Activated naive CD8-positive, alpha-beta T cell treated with anti-CD3 and anti-CD28 coated beads for 36 hours (primary cell): ENCODE data around the gene PPP2R5C. TPM values are rescaled to one million over a fixed set of nuclear protein-coding genes. Genes with fewer than 3 reads are reported as not detected.

Source experiments
- DNase-seq: peaks from one replicate; pipeline ENCODE4 v3.0.0; 2021
- H3K27ac Mint-ChIP-seq: one replicate; pipeline ENCODE4 v1.8.0; 2022; ENCODE audit warnings: mild to moderate bottlenecking, moderate library complexity, mixed read lengths
- H3K27me3 Mint-ChIP-seq: one replicate; pipeline ENCODE4 v1.8.0; 2022; ENCODE audit warnings: mild to moderate bottlenecking, mixed read lengths
- H3K36me3 Mint-ChIP-seq: one replicate; pipeline ENCODE4 v1.8.0; 2021; ENCODE audit warnings: mild to moderate bottlenecking, mixed read lengths
- H3K4me1 Mint-ChIP-seq: one replicate; pipeline ENCODE4 v1.8.0; 2021; ENCODE audit warnings: mixed read lengths
- H3K4me3 Mint-ChIP-seq: one replicate; pipeline ENCODE4 v1.8.0; 2022; ENCODE audit warnings: mild to moderate bottlenecking, moderate library complexity, mixed read lengths
- H3K9me3 Mint-ChIP-seq: one replicate; pipeline ENCODE4 v1.8.0; 2022; ENCODE audit warnings: mixed read lengths
- total RNA-seq, 2 experiments: library from RNA; stranded (reverse); gene quantifications; one replicate each; pipeline ENCODE4 v1.2.3, GENCODE V29; 2021

PPP2R5C gene
- total RNA-seq, 2 experiments from 2014 or later: 209 to 221 TPM

DNA sequence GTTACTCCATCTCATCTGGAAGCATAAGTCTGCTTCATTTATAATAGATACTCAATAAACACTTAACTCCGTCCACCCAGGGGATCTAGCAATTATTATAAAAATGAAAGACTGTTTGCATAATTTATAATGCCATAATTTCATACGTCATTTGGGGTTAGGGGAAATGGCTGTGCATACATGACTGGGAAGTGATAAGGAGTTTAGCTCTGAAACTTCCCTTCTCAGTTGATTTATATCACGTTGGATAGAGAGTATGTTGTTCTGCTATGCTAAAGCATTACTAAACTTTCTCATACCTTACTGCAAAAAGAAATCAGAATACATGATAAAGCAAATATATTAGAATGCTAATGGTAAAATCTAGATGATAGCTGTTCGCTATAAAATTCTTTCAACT is 112.5 kb downstream of the PPP2R5C start:
- no peaks in the 10 kb centered on the region for H3K9me3 Mint-ChIP-seq
- H3K36me3 Mint-ChIP-seq: peaks cover 25% of the 10 kb centered on the region
- H3K27me3 Mint-ChIP-seq: no peaks in the 10 kb centered on the region
- H3K4me1 Mint-ChIP-seq: peaks cover 71% of the 10 kb centered on the region
- peak overlapping the region; percentile 1 for H3K27ac Mint-ChIP-seq
- no peak for DNase-seq
- H3K4me3 Mint-ChIP-seq: no peak overlapping the region

DNA sequence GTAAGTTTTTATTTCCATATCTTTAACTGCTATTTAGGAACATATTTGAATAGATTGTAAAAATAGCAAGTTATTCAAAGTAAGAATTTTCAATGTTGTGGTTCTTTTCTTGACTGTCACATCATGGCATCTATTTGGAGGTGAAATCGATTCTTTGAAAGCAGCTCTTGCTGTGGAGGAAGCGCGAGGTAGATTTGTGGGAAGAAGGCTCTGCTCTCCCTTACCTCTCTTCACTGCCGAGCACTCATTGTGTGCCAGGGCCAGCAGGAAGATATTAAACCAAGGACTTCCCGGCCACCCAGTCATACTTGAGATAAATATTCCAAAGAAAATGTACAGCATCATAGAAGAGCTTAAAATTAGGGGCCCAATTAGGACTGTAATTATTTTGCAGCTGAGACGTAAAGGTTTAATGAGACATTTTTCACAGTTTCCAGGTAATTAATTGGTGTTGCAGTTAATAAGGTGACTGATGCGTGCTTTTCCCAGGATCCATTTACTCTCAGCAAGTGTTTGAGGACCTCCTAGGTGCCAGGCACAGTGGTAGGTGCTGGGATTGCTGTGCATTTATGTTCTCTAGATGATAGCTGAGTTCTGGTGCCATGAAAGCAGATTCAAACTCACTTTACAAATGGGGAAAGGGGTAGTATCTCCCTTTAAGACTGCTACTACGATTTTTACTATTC is 113.7 kb downstream of the PPP2R5C start:
- DNase-seq: no peak
- H3K4me3 Mint-ChIP-seq: peak overlapping the region; percentile 54
- H3K27ac Mint-ChIP-seq: peak overlapping the region; percentile 86
- no peaks in the 10 kb centered on the region for H3K27me3 Mint-ChIP-seq
- H3K4me1 Mint-ChIP-seq: peaks cover 77% of the 10 kb centered on the region
- no peaks in the 10 kb centered on the region for H3K9me3 Mint-ChIP-seq
- peaks cover 27% of the 10 kb centered on the region for H3K36me3 Mint-ChIP-seq

DNA sequence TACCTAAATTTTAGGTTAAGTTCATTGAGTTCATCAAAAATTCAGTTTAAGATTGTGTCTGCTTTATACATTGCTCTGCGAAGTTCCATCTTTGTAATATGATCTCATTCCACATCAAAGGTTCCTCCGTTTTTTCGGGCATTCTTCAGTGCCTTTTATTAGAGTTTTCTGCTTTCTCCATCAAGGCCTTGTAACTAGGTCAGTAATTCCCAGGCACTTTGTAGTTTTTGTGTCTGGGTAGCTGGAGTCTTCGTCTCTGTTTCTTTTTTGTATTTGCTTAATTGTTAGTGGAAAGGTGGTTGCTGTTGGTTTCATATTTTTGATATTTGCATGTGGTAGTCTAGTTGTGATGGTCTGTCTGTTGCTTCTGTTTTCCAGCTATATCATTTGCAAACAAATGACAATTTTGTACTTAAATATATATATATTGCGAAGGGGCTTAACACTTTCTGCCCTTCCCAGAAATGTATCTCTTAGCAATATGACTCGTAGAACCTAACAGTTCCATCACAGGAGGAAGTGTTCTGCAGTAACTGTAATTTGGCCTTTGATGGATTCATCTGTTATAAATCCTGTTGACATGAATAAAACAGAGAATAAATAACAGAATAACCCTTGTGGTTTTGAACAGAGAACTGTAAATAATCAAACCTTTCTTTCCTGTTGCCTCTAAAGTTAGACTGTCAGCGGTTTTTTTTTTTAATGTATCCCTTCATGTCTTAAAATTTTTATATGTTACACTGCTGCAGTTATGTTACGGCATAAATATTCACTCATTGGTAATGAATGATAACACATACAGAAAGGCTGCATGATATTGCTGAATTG is 114.4 kb downstream of the PPP2R5C start:
- no peak for DNase-seq
- peak overlapping the region; percentile 86 for H3K27ac Mint-ChIP-seq
- H3K4me3 Mint-ChIP-seq: peak overlapping the region; percentile 60
- peaks cover 30% of the 10 kb centered on the region for H3K36me3 Mint-ChIP-seq
- no peaks in the 10 kb centered on the region for H3K27me3 Mint-ChIP-seq
- H3K9me3 Mint-ChIP-seq: no peaks in the 10 kb centered on the region
- H3K4me1 Mint-ChIP-seq: peaks cover 77% of the 10 kb centered on the region

DNA sequence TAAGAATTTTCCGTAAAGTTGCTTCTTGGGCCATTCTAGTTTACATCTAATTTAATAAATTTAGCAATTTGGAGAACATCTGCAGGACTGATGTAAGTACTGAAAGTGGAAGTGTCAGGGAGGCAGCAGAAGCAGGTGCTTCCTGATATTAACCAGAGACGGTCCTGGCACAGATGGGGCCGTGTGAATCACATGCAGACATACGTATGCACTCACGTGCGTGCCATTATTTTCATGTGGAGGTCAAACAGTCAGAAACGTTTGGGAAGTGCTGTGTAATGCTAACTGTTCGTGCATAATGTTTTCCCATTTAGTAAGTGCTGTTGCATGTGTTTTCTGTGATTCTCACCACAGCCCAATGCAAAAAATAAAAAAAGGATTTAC is 115.0 kb downstream of the PPP2R5C start:
- peak; percentile 68 for DNase-seq
- peak overlapping the region; percentile 86 for H3K27ac Mint-ChIP-seq
- peaks cover 26% of the 10 kb centered on the region for H3K36me3 Mint-ChIP-seq
- no peaks in the 10 kb centered on the region for H3K27me3 Mint-ChIP-seq
- H3K4me3 Mint-ChIP-seq: peak overlapping the region; percentile 60
- H3K9me3 Mint-ChIP-seq: no peaks in the 10 kb centered on the region
- peaks cover 78% of the 10 kb centered on the region for H3K4me1 Mint-ChIP-seq

DNA sequence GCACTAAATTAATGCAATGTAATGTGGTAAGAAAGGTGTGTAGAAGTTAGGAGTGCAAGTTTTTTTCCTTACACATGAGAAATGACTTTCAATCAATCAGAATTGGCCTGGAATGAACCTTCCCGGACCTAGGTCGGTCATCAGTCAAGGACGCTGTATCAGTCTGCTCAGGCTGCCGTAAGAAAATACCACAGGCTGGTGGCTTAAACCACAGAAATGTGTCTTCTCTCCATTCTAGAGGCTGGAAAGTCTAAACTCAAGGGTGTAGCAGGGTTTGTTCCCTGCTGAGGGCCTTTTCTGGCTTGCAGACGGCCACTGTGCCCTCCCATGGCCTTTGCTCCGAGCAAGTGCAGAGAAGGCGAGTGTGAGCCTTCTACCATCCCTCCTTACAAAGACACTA is 116.3 kb downstream of the PPP2R5C start:
- Mint-ChIP-seq H3K36me3 (peaks cover 22% of the 10 kb centered on the region), H3K9me3 (no peaks in the 10 kb centered on the region), H3K27ac (peak overlapping the region; percentile 75), H3K4me3 (no peak overlapping the region), H3K4me1 (peaks cover 72% of the 10 kb centered on the region), H3K27me3 (no peaks in the 10 kb centered on the region)
- DNase-seq: no peak

DNA sequence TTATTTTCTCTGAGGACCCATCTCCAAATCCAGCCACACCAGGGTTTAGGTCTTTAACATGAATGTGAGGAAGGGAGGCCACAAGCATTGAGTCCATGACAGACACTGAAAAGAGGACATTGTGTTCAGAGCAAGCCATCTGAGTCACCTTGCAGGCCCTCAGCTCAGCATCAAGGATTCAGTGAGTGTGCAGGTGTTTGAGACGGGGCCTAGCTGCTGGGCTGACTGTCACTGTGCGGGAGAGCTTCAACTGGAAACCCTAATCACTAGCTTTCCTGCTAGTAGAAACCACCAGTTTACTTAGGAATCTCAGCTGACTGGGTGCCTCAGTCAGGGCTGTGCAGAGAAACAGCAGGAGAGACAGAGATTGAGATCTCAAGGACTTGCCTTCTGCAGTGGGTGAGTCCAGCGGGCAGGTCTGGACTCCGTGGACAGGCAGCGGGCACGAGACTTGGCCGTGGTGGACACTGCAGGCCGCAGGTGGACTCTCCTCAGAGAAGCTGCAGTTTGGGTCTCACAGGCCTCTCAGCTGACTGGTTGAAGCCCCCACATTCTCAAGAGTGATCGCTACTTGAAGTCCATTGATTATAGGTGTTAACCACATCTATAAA is 116.8 kb downstream of the PPP2R5C start:
- no peaks in the 10 kb centered on the region for H3K27me3 Mint-ChIP-seq
- no peaks in the 10 kb centered on the region for H3K9me3 Mint-ChIP-seq
- H3K36me3 Mint-ChIP-seq: peaks cover 18% of the 10 kb centered on the region
- H3K4me3 Mint-ChIP-seq: no peak overlapping the region
- H3K27ac Mint-ChIP-seq: peak overlapping the region; percentile 32
- DNase-seq: no peak
- peaks cover 67% of the 10 kb centered on the region for H3K4me1 Mint-ChIP-seq

DNA sequence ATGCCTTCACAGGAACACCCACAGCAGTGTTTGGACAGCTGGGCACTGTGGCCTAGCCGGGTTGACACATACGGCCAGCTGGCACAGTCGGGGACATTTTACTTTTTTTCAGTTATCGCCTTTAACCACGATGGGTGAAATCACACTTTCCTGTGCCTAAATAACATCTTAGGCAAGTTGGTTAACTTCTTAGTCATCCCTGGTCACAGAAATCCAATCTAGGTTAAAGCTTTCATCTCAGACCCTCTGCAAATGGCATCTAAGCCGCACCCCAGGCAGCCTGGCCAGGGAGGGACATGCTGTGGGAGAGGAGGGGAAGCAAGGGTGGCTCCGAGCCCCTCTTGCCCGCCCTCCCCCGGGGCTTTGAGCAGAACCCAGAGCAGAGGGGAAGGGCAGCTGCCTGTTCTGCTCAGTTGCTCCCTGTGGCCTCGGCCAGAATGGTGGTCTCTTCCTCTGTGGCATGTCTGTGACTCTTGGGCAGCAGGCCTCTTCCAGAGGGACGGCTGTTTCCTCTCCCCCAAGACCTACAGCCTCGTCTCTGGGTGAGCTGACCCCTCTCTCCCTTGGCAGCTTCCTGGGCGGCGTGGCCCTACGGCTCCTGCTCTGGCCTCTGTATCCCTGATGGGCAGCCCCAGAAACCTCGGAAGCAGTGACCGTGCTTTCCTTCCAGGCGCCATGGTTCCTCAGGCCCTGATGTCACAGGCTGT is 117.5 kb downstream of the PPP2R5C start:
- Mint-ChIP-seq H3K9me3 (no peaks in the 10 kb centered on the region), H3K27me3 (no peaks in the 10 kb centered on the region), H3K4me1 (peaks cover 63% of the 10 kb centered on the region), H3K27ac (peak overlapping the region; percentile 88), H3K4me3 (no peak overlapping the region), H3K36me3 (peaks cover 20% of the 10 kb centered on the region)
- peak; percentile 50 for DNase-seq

DNA sequence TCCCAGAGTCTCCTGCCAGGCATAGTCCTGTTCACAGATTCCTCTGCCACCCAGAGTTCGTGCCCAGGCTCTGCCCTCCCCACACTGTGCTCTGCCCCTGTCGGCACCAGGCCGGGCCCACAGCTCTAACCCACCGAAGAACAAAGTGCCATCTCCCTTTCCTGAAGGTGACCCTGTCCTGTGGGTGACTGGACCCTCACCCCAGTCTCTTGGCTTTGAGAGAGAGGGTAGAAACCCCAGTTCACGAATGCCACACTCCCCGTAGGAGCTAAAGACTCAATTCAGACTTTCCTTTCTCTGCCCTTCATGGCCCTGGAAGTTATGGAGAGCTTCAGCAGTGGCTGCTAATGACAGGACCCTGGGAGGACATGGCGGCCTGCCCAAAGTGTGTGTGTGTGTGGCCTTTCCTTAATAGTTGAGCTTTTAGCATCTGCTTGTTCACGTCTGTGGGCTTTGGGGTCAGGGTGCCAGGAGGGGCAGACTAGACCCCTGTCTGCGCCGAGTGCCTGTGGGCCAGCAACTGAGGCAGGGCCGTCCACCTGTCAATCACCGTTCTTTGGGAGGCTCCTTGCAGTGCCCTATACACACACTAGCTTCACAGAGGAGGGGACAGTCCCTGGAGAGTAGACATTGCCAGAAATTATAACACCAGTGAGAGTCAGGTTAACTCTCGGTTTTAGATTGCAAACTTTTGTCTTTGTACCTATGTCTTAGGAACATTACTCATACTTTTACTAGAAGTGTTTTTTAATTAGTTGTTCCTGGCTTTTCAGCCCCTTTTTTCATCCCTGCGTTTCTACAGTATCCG is 118.2 kb downstream of the PPP2R5C start:
- Mint-ChIP-seq H3K27ac (peak overlapping the region; percentile 88), H3K4me3 (peak overlapping the region; percentile 18), H3K4me1 (peaks cover 59% of the 10 kb centered on the region), H3K36me3 (peaks cover 24% of the 10 kb centered on the region), H3K27me3 (no peaks in the 10 kb centered on the region), H3K9me3 (no peaks in the 10 kb centered on the region)
- no peak for DNase-seq

DNA sequence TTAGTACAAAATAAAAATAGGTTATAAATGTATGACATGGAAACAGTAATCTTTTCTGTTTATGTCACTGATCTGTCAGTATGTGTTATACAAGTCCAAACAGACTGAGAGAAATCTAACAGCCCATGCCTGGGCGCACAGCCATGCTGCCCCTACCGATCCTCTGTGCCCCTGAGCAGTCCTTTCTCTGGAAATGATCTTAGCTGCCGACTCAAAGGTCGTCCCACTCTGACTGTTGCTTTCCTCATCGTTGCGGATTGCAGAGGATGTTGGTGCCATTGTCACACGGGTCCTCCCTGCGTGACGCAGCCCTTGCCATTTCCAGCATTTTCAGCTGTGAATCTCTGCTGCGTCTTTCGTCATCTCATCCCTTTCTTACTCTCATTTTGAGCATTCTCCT is 119.9 kb downstream of the PPP2R5C start:
- no peak overlapping the region for H3K4me3 Mint-ChIP-seq
- DNase-seq: no peak
- H3K27me3 Mint-ChIP-seq: no peaks in the 10 kb centered on the region
- H3K27ac Mint-ChIP-seq: peak overlapping the region; percentile 29
- peaks cover 42% of the 10 kb centered on the region for H3K4me1 Mint-ChIP-seq
- peaks cover 35% of the 10 kb centered on the region for H3K36me3 Mint-ChIP-seq
- no peaks in the 10 kb centered on the region for H3K9me3 Mint-ChIP-seq

DNA sequence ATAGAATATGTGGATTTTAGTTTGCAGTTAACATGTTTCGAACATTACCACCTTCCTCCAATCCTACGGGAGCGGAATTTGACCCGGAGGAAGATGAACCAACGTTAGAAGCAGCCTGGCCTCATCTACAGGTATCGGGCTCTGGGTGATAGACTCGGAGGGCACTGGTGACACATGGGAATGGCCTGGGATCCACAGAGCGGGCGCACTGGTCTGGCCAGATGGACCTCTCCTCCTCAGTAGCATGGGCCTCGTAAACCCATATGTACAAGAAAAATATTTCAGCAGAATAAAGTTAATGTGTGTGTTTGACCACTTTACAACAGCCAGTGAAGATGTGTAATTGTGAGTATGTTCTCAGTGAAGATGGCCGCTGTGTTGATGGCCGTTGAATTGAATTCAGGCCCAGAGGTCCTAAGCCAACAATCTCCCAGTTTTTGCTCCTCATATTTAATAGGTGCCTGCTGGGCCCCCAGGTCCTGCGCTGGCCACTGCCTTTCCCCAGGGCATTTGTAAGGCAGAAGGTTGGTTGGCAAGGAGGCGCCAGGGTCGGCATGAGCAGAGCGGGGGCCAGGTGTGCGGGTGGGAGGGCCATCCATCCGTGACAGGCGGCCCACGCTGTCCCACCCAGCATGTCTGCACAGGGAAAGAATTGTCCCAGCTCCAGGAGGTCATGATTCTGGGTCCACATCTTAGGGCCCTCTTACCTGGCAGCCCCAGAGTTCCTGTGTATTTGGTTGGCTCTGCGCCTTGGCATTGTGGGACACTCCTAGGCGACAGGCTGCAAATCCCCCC is 120.8 kb downstream of the PPP2R5C start:
- peak overlapping the region; percentile 43 for H3K27ac Mint-ChIP-seq
- peaks cover 40% of the 10 kb centered on the region for H3K36me3 Mint-ChIP-seq
- H3K4me1 Mint-ChIP-seq: peaks cover 35% of the 10 kb centered on the region
- H3K9me3 Mint-ChIP-seq: no peaks in the 10 kb centered on the region
- no peak overlapping the region for H3K4me3 Mint-ChIP-seq
- no peaks in the 10 kb centered on the region for H3K27me3 Mint-ChIP-seq
- no peak for DNase-seq

DNA sequence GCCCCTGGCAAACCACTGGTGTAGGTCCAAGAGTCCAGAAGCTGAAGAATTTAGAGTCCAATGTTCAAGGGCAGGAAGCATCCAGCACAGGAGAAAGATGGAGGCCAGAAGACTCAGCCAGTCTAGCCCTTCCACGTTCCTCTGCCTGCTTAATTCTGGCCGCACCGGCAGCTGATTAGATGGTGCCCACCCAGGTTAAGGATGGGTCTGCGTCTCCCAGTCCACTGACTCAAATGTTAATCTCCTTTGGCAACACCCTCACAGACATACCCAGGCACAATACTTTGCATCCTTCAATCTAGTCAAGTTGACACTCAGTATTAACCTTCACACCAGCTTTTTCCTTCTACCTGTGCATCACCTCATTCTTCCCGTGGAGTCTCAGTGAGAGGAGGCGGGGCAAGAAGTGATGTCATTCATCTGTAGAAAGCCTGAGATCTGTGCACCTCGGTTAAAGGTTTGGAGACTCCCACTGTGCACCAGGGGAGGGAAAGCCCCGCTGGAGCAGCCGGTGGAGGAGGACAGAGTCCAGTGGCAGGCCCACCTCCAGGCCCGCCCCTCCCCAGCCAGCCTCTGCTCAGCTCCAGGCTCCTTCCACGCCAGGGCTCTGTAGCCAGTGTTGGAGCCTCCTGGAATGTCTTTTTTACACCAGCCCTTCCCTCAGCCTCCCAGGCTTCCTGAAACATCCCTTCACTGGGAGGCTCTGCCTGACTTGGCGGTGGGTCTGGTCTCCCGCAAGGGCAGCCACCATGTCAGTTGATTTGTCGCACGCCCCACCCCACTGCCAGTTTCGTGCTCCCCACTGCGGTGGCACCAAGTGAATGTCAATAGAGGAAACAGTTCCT is 122.8 kb downstream of the PPP2R5C start:
- no peaks in the 10 kb centered on the region for H3K27me3 Mint-ChIP-seq

DNA sequence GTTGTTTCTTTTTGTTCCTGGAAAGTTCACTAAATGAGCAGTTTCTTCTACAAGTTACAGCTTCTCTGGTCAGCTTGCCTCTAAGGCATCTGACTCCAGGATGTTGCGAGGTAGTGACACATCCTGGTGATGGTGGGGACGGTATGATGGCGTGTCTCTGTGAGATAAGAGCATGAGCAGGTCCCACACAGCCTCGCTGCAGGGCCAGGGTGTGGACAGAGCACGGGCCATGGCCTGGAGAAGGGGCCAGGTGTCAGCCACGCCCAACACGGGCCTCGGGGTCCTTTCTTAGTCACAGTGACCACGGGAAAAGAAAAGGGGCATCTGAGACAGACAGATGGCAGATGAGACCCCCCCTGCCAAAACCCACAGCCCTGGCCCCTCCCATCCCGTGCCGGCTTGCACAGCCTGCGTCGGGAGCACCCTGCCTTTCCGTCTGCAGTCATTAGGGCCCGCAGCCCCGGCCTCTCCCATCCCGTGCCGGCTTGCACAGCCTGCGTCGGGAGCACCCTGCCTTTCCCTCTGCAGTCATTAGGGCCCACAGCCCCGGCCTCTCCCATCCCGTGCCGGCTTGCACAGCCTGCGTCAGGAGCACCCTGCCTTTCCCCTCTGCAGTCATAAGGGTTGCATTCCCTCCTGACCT is 123.5 kb downstream of the PPP2R5C start:
- peaks cover 8% of the 10 kb centered on the region for H3K4me1 Mint-ChIP-seq
- no peaks in the 10 kb centered on the region for H3K27me3 Mint-ChIP-seq
- H3K9me3 Mint-ChIP-seq: no peaks in the 10 kb centered on the region
- no peak overlapping the region for H3K27ac Mint-ChIP-seq
- H3K4me3 Mint-ChIP-seq: no peak overlapping the region
- DNase-seq: no peak
- peaks cover 34% of the 10 kb centered on the region for H3K36me3 Mint-ChIP-seq

More for the DNA sequence above, 122.8 kb downstream of the PPP2R5C start:
- Mint-ChIP-seq H3K9me3 (no peaks in the 10 kb centered on the region), H3K27ac (peak overlapping the region; percentile 46), H3K4me3 (no peak overlapping the region), H3K36me3 (peaks cover 40% of the 10 kb centered on the region), H3K4me1 (peaks cover 16% of the 10 kb centered on the region)
- no peak for DNase-seq

DNA sequence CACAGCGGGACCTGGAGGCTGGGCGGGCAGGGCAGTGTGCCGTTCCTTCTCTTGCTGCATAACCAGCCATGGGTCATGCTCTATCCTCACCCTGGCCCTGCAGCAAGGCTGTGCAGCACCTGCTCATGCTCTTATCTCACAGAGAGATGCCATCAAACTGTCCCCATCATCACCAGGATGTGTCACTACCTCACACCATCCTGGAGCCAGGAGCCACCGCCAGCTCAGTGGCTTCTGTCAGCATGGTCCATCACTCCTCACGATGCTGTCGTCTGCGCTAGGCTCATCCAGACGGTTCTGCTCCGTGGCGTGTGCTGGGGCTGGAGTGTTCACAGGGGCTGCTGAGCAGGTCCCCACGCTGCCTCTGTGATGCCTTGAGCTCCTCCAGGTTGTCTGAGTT is 125.7 kb downstream of the PPP2R5C start:
- Mint-ChIP-seq H3K27me3 (no peaks in the 10 kb centered on the region), H3K9me3 (no peaks in the 10 kb centered on the region), H3K4me3 (no peak overlapping the region), H3K27ac (no peak overlapping the region), H3K36me3 (peaks cover 27% of the 10 kb centered on the region), H3K4me1 (no peaks in the 10 kb centered on the region)
- no peak for DNase-seq
